ENCODE data around the gene SRGAP1.

DNA sequence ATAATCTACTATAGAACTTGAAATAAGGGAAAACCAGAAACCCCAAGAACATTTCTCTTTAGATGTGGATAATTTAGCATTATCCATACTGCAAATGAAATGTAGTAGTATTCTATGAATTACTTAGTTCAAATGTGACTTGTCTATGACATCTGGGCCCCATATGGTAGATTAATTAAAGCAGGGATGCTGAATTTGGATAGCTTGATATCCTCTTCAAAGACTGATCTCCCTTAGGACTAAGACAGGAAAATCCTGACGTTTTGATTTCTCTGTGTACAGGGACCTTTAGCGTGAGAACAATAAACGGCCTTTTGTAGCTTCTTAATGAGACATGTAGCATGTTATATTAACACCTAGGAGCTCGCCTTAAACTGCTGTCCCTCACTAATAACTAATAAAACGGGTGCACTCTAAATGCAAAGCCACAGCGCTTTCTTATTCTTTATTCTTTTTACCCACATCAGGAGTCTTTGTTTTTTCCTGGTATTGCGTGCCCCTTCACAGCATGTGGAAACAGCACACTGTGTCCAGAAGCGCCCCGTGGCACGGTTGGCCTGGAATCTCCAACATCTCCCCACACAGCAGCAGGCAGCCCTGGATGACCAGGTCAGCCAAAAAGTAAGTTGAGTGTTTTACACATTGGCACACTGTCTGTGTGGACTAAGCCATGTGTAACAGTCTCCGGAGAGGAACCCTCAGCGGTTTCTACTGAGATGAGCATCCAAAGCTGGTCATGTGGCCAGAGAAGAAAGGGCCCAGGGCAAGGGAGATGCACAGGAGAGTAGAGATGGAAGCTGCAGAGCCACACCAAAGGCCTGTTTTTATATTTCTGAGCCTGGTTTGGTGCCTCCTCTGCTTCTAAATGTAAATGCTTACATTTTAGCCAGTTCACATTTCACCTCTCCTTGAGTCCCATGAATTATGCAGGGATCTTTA is 93.1 kb downstream of the SRGAP1 start:
- TF ChIP-seq, protein P1, sequence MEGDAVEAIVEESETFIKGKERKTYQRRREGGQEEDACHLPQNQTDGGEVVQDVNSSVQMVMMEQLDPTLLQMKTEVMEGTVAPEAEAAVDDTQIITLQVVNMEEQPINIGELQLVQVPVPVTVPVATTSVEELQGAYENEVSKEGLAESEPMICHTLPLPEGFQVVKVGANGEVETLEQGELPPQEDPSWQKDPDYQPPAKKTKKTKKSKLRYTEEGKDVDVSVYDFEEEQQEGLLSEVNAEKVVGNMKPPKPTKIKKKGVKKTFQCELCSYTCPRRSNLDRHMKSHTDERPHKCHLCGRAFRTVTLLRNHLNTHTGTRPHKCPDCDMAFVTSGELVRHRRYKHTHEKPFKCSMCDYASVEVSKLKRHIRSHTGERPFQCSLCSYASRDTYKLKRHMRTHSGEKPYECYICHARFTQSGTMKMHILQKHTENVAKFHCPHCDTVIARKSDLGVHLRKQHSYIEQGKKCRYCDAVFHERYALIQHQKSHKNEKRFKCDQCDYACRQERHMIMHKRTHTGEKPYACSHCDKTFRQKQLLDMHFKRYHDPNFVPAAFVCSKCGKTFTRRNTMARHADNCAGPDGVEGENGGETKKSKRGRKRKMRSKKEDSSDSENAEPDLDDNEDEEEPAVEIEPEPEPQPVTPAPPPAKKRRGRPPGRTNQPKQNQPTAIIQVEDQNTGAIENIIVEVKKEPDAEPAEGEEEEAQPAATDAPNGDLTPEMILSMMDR (IDR thresholded peaks at IDR 0.05) = no peak
- TF ChIP-seq POLR2A (IDR thresholded peaks at IDR 0.05; ENCODE audit: low read depth) = no peak
- no peak for TF ChIP-seq EP300 (IDR thresholded peaks at IDR 0.05)
- TF ChIP-seq POLR2AphosphoS5 (IDR thresholded peaks at IDR 0.05) = no peak
